ENCODE results near the gene FCHO2. TPM values are rescaled to one million over a fixed set of nuclear protein-coding genes. Genes with fewer than 3 reads are reported as not detected.

FCHO2 gene
- total and polyA plus RNA-seq, 2 of the 4 experiments (the other 2 are of a cell fraction): 6.1 to 23.5 TPM

GRCh38 chr5:73100109-73100508, 144.3 kb downstream of the FCHO2 start:
- H3K27me3 ChIP-seq (ENCODE audit: control insufficient read depth, insufficient read depth, low read length): no peaks in the 10 kb centered on the region
- no peaks in the 10 kb centered on the region for H3K79me1 ChIP-seq (ENCODE audit: low read depth in 1 of 2, low read length in 2 of 2)
- intact Hi-C loops (cut with micrococcal nuclease) (no loop called here), dilution Hi-C loops (cut with HindIII; ENCODE audit: low sequenced_read_pairs, unreplicated experiment) (no loop called here), in situ Hi-C loops (cut with MboI; ENCODE audit: low sequenced_read_pairs) (no loop called here)
- H2AK9ac ChIP-seq (replicated peaks; ENCODE audit: low read depth, low read length, poor library complexity): no peak overlapping the region
- no peak overlapping the region for H4K8ac ChIP-seq (ENCODE audit: low read depth in 2 of 2, low read length in 2 of 2)
- H3K9ac ChIP-seq (ENCODE audit: low read depth, low read length): no peak overlapping the region
- no peak overlapping the region for H3K27ac ChIP-seq (ENCODE audit: insufficient read depth, low read length)
- H3K4me1 ChIP-seq (ENCODE audit: control insufficient read depth, insufficient read depth, low read length): no peaks in the 10 kb centered on the region
- H4K5ac ChIP-seq (ENCODE audit: low read depth, low read length): no peak overlapping the region
- no peak overlapping the region for H3K4me2 ChIP-seq (ENCODE audit: low read depth, low read length)
- no peak overlapping the region for H2AFZ ChIP-seq (replicated peaks; ENCODE audit: low read length, poor library complexity)
- DNase-seq: no peak
- no peak overlapping the region for H3K23ac ChIP-seq (ENCODE audit: low read depth, low read length)
- no peak overlapping the region for H3K4me3 ChIP-seq (ENCODE audit: insufficient read depth, low read depth, low read length)
- H4K20me1 ChIP-seq (ENCODE audit: insufficient read depth, low read length): no peaks in the 10 kb centered on the region
- no peak overlapping the region for H3K56ac ChIP-seq (ENCODE audit: extremely low read depth, insufficient read depth, low read length)
- H2BK15ac ChIP-seq (ENCODE audit: low read depth, low read length): no peak overlapping the region
- no peak overlapping the region for H4K91ac ChIP-seq (ENCODE audit: insufficient read depth, low read depth, low read length)
- no peak overlapping the region for H2BK5ac ChIP-seq (ENCODE audit: low read depth, low read length, poor library complexity, severe bottlenecking)
- no peak overlapping the region for H3K14ac ChIP-seq (replicated peaks; ENCODE audit: low read depth, low read length)
- ChIA-PET POLR2A (ENCODE audit: unreplicated experiment) (no interaction called here), CTCF (interaction anchor here (0.8 kb wide), 1 partner anchor 17 kb away, joined by 3 read pairs; no protein-coding TSS in a partner anchor)
- H2BK20ac ChIP-seq (ENCODE audit: low read depth, low read length): no peak overlapping the region
- TF ChIP-seq NFE2L2 (IDR thresholded peaks at IDR 0.05; ENCODE audit: low read depth, low read length): no peak
- no peak for TF ChIP-seq CTCF (conservative IDR thresholded peaks at IDR 0.05; ENCODE audit: low read depth, low read length)
- no peak for TF ChIP-seq CHD1 (IDR thresholded peaks at IDR 0.05; ENCODE audit: low read depth, low read length)
- TF ChIP-seq RFX5 (IDR thresholded peaks at IDR 0.05; ENCODE audit: low read depth, low read length): no peak
- H2AK5ac ChIP-seq (ENCODE audit: low read depth, low read length): no peak overlapping the region
- no peak overlapping the region for H3K18ac ChIP-seq (ENCODE audit: low read depth, low read length)
- H2BK120ac ChIP-seq (ENCODE audit: low read depth, low read length): no peak overlapping the region
- no peak for ATAC-seq (ENCODE audit: low read depth)
- no CpG with 5 or more reads among the region's 4 CpGs for WGBS, 2 experiments (ENCODE audit: extremely low coverage in 2 of 2, insufficient read length in 1 of 2)
- BruUV-seq (replicated peaks): no TSS peak
- peaks cover 11% of the 10 kb centered on the region for H3K9me3 ChIP-seq (ENCODE audit: control insufficient read depth, insufficient read depth, low read length)
- H3K4ac ChIP-seq (ENCODE audit: low read depth, low read length): no peak overlapping the region
- no peaks in the 10 kb centered on the region; the same call in 1 of the 2 replicates for H3K36me3 ChIP-seq (ENCODE audit: control insufficient read depth, insufficient read depth, low read length)
- H3K9me1 ChIP-seq (ENCODE audit: insufficient read depth, low read length): no peaks in the 10 kb centered on the region

Measured in IMR-90 (cell line).